Measurements from ENCODE around the gene RNPS1. TPM values are rescaled to one million over a fixed set of nuclear protein-coding genes. Genes with fewer than 3 reads are reported as not detected.

RNPS1 gene
- total and polyA plus RNA-seq, 9 of the 15 experiments (the other 6 are each of a cell fraction or from before 2014, with no cell fraction given) = 44.9 to 338 (median 202) TPM

DNA sequence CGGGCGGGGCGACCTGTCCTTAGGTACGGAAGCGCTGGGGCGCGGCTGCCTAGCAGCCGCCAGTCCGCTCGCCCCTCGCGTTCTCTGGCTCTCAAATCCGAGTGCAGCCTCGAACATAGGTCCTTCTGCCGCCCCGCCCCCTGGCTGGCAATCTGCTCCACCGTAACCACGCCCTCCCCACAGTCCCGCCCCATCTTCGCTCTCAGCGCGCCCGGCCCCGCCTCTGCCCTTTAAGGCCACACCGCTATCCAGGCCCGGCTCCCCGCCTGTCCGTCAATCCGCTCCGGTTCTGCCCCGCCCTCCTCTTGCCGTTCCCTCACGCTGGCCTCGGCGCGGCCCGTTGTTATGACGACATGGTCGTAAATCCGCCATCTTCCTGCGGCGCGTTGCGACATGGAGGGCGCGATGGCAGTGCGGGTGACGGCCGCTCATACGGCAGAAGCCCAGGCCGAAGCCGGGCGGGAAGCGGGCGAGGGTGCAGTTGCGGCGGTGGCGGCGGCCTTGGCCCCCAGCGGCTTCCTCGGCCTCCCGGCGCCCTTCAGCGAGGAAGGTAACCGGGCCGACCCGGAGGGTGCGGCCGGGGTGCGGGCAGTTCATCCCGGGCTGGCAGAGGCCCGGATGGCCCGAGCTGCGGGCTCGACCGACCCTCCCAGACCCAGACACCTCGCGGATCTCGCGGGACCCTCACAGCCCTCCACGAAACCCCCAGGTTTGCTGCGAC, 44.5 kb downstream of the RNPS1 start, which contains the start of gene E4F1 (continued):
- TF ChIP-seq RAD51 (IDR thresholded peaks at IDR 0.05; ENCODE audit: borderline replicate concordance, low read depth) = no peak
- no peak for TF ChIP-seq ZEB2 (IDR thresholded peaks at IDR 0.05)
- TF ChIP-seq MAFF (IDR thresholded peaks at IDR 0.05; ENCODE audit: low read length) = no peak
- no peak for TF ChIP-seq NR1H2 (CRISPR knock-in tag; IDR thresholded peaks at IDR 0.05)
- no peak for TF ChIP-seq CBX5 (IDR thresholded peaks at IDR 0.05; ENCODE audit: borderline replicate concordance, low read depth)
- TF ChIP-seq RFX7 (CRISPR knock-in tag; IDR thresholded peaks at IDR 0.05) = no peak
- TF ChIP-seq, protein P1, sequence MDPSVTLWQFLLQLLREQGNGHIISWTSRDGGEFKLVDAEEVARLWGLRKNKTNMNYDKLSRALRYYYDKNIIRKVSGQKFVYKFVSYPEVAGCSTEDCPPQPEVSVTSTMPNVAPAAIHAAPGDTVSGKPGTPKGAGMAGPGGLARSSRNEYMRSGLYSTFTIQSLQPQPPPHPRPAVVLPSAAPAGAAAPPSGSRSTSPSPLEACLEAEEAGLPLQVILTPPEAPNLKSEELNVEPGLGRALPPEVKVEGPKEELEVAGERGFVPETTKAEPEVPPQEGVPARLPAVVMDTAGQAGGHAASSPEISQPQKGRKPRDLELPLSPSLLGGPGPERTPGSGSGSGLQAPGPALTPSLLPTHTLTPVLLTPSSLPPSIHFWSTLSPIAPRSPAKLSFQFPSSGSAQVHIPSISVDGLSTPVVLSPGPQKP (CRISPR knock-in tag; IDR thresholded peaks at IDR 0.05) = no peak
- TF ChIP-seq GATAD2A (IDR thresholded peaks at IDR 0.05) = 0 out of 2 replicates have a peak, but pooled peaks have one; percentile 16
- TF ChIP-seq, protein P2, sequence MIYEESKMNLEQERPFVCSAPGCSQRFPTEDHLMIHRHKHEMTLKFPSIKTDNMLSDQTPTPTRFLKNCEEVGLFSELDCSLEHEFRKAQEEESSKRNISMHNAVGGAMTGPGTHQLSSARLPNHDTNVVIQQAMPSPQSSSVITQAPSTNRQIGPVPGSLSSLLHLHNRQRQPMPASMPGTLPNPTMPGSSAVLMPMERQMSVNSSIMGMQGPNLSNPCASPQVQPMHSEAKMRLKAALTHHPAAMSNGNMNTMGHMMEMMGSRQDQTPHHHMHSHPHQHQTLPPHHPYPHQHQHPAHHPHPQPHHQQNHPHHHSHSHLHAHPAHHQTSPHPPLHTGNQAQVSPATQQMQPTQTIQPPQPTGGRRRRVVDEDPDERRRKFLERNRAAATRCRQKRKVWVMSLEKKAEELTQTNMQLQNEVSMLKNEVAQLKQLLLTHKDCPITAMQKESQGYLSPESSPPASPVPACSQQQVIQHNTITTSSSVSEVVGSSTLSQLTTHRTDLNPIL (CRISPR knock-in tag; IDR thresholded peaks at IDR 0.05) = no peak
- TF ChIP-seq RHOXF2B (CRISPR knock-in tag; conservative IDR thresholded peaks at IDR 0.05) = no peak
- TF ChIP-seq, protein P3, sequence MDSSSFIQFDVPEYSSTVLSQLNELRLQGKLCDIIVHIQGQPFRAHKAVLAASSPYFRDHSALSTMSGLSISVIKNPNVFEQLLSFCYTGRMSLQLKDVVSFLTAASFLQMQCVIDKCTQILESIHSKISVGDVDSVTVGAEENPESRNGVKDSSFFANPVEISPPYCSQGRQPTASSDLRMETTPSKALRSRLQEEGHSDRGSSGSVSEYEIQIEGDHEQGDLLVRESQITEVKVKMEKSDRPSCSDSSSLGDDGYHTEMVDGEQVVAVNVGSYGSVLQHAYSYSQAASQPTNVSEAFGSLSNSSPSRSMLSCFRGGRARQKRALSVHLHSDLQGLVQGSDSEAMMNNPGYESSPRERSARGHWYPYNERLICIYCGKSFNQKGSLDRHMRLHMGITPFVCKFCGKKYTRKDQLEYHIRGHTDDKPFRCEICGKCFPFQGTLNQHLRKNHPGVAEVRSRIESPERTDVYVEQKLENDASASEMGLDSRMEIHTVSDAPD (CRISPR knock-in tag; IDR thresholded peaks at IDR 0.05) = no peak
- TF ChIP-seq, protein P4, sequence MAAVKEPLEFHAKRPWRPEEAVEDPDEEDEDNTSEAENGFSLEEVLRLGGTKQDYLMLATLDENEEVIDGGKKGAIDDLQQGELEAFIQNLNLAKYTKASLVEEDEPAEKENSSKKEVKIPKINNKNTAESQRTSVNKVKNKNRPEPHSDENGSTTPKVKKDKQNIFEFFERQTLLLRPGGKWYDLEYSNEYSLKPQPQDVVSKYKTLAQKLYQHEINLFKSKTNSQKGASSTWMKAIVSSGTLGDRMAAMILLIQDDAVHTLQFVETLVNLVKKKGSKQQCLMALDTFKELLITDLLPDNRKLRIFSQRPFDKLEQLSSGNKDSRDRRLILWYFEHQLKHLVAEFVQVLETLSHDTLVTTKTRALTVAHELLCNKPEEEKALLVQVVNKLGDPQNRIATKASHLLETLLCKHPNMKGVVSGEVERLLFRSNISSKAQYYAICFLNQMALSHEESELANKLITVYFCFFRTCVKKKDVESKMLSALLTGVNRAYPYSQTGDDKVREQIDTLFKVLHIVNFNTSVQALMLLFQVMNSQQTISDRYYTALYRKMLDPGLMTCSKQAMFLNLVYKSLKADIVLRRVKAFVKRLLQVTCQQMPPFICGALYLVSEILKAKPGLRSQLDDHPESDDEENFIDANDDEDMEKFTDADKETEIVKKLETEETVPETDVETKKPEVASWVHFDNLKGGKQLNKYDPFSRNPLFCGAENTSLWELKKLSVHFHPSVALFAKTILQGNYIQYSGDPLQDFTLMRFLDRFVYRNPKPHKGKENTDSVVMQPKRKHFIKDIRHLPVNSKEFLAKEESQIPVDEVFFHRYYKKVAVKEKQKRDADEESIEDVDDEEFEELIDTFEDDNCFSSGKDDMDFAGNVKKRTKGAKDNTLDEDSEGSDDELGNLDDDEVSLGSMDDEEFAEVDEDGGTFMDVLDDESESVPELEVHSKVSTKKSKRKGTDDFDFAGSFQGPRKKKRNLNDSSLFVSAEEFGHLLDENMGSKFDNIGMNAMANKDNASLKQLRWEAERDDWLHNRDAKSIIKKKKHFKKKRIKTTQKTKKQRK (IDR thresholded peaks at IDR 0.05; ENCODE audit: borderline replicate concordance, low read depth, low read length) = no peak
- TF ChIP-seq MYBL2 (IDR thresholded peaks at IDR 0.05; ENCODE audit: low read depth) = no peak
- TF ChIP-seq MYBL2 (CRISPR knock-in tag; IDR thresholded peaks at IDR 0.05; ENCODE audit: borderline replicate concordance) = no peak
- TF ChIP-seq, protein P5, sequence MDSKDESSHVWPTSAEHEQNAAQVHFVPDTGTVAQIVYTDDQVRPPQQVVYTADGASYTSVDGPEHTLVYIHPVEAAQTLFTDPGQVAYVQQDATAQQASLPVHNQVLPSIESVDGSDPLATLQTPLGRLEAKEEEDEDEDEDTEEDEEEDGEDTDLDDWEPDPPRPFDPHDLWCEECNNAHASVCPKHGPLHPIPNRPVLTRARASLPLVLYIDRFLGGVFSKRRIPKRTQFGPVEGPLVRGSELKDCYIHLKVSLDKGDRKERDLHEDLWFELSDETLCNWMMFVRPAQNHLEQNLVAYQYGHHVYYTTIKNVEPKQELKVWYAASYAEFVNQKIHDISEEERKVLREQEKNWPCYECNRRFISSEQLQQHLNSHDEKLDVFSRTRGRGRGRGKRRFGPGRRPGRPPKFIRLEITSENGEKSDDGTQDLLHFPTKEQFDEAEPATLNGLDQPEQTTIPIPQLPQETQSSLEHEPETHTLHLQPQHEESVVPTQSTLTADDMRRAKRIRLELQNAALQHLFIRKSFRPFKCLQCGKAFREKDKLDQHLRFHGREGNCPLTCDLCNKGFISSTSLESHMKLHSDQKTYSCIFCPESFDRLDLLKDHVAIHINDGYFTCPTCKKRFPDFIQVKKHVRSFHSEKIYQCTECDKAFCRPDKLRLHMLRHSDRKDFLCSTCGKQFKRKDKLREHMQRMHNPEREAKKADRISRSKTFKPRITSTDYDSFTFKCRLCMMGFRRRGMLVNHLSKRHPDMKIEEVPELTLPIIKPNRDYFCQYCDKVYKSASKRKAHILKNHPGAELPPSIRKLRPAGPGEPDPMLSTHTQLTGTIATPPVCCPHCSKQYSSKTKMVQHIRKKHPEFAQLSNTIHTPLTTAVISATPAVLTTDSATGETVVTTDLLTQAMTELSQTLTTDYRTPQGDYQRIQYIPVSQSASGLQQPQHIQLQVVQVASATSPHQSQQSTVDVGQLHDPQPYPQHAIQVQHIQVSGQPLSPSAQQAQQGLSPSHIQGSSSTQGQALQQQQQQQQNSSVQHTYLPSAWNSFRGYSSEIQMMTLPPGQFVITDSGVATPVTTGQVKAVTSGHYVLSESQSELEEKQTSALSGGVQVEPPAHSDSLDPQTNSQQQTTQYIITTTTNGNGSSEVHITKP (IDR thresholded peaks at IDR 0.05; ENCODE audit: partially characterized antibody) = peak; percentile 0
- TF ChIP-seq ZNF212 (CRISPR knock-in tag; IDR thresholded peaks at IDR 0.05) = no peak

All from K562 (cell line).